OCI-M2 (cell line): ENCODE measurements around the gene E2F8.

Experiments
- DNase-seq: peaks from one replicate; lab custom pipeline; 2025; ENCODE audit not compliant: unreplicated experiment; lab: John Stamatoyannopoulos, UW

The E2F8 gene

GRCh38 chr11:19187114-19187832 lies 53.5 kb downstream of the E2F8 start:
- DNase-seq, result no peak

DNA sequence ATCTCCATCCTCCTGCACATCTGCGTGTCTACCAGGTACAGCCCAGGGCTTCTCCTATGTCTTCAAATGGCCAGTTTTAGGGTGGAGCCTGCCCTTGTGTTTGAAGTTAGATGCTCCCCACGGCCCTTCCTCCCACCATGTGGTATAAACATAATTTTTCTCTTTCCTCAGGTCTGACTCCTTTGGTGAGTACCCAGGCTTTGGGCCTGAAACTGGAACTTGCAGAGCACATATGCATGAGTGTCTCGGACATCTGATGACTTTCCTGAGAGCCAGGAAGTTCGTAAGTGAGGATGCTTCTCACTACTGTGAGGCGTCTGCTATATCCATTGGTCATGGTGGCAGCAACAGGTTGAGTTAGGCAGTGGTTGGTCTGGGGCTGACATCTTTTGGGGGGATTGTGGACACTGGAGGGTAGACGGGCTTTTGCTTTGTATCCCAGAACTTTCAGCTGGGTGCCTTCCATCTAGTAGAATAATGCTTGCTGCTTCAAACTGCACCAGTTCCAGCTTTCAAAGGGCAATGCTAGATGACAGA lies 55.2 kb downstream of the E2F8 start:
- DNase-seq, result no peak

- DNase-seq, result no peak
These were observed 55.7 kb downstream of the E2F8 start for GRCh38 chr11:19185036-19185435.

- no peak for DNase-seq
These were observed 57.1 kb downstream of the E2F8 start for GRCh38 chr11:19183646-19184045.

GRCh38 chr11:19181531-19182261 lies 59.0 kb downstream of the E2F8 start:
- DNase-seq, result no peak

- DNase-seq, result no peak
These were observed 64.0 kb downstream of the E2F8 start for GRCh38 chr11:19176629-19177186.
